Measurements from ENCODE around the gene RIOK3. TPM values are rescaled to one million over a fixed set of nuclear protein-coding genes. Genes with fewer than 3 reads are reported as not detected.

RIOK3 gene
- total RNA-seq, 1 donor from 2014 or later = 69.7 TPM

Other genes with a start within 250 kb of the RIOK3 start
- 11.7 TPM for gene RMC1, start 50.2 kb downstream of the RIOK3 start, total RNA-seq (ENCODE audit: unreplicated experiment)
- gene NPC1, start 133.2 kb downstream of the RIOK3 start, total RNA-seq (ENCODE audit: unreplicated experiment) = 24.1 TPM
- gene ANKRD29, start 209.6 kb downstream of the RIOK3 start, total RNA-seq (ENCODE audit: unreplicated experiment) = not detected
- 1.7 TPM for gene LAMA3, start 236.2 kb downstream of the RIOK3 start, total RNA-seq (ENCODE audit: unreplicated experiment)